HG02759 (cell line): ENCODE results near the gene PDZD2.
"Not testable (repeated sequence)": the region's sequence is repeated elsewhere in the genome, so short reads cannot be mapped to it uniquely, and the experiment has no call there.

Experiments used
- ATAC-seq: cut with Tn5 transposase; IDR thresholded peaks from one replicate; pipeline ENCODE4 v1.9.1; 2021; ENCODE audit warnings: mild to moderate bottlenecking, moderate library complexity; ENCODE audit not compliant: unreplicated experiment

PDZD2 gene

GRCh38 chr5:31638748-31639418, at the start of gene PDZD2:
TSS of gene PDZD2 (plus strand) at chr5:31639131.
- ATAC-seq: peak; percentile 78

- no peak for ATAC-seq
Measured at GRCh38 chr5:31593665-31594064, 45.3 kb upstream of the PDZD2 start.

GRCh38 chr5:31596354-31596753, 42.6 kb upstream of the PDZD2 start:
- ATAC-seq: no peak

- no peak for ATAC-seq
Measured at GRCh38 chr5:31598640-31599611, 40.0 kb upstream of the PDZD2 start.

- ATAC-seq: not testable (repeated sequence)
Measured at GRCh38 chr5:31602305-31602704, 36.6 kb upstream of the PDZD2 start.

GRCh38 chr5:31604240-31604639, 34.7 kb upstream of the PDZD2 start:
- ATAC-seq: no peak

GRCh38 chr5:31604644-31605043, 34.3 kb upstream of the PDZD2 start:
- no peak for ATAC-seq

GRCh38 chr5:31605920-31606319, 33.0 kb upstream of the PDZD2 start:
- ATAC-seq: no peak

GRCh38 chr5:31607546-31607945, 31.4 kb upstream of the PDZD2 start:
- no peak for ATAC-seq

GRCh38 chr5:31611002-31611401, 27.9 kb upstream of the PDZD2 start:
- ATAC-seq: no peak

- ATAC-seq: no peak
Measured at GRCh38 chr5:31613651-31614050, 25.3 kb upstream of the PDZD2 start.

- ATAC-seq: no peak
Measured at GRCh38 chr5:31614151-31615020, 24.5 kb upstream of the PDZD2 start.

- no peak for ATAC-seq
Measured at GRCh38 chr5:31617867-31618266, 21.1 kb upstream of the PDZD2 start.

GRCh38 chr5:31620026-31620425, 18.9 kb upstream of the PDZD2 start:
- ATAC-seq: no peak

GRCh38 chr5:31623249-31623648, 15.7 kb upstream of the PDZD2 start:
- ATAC-seq: no peak

GRCh38 chr5:31625394-31625793, 13.5 kb upstream of the PDZD2 start:
- no peak for ATAC-seq

GRCh38 chr5:31626156-31626555, 12.8 kb upstream of the PDZD2 start:
- ATAC-seq: no peak

GRCh38 chr5:31626604-31627234, 12.2 kb upstream of the PDZD2 start:
- ATAC-seq: no peak

GRCh38 chr5:31630931-31631330, 8.0 kb upstream of the PDZD2 start:
- ATAC-seq: no peak

- ATAC-seq: no peak
Measured at GRCh38 chr5:31632460-31632859, 6.5 kb upstream of the PDZD2 start.

- ATAC-seq: no peak
Measured at GRCh38 chr5:31635446-31635845, 3.5 kb upstream of the PDZD2 start.
